Measurements from ENCODE around the gene TSPAN5. TPM values are rescaled to one million over a fixed set of nuclear protein-coding genes. Genes with fewer than 3 reads are reported as not detected.

The TSPAN5 gene
- total and polyA plus RNA-seq, 3 experiments from 2014 or later: 15.9 to 29.7 (median 16.7) TPM

- H3K27me3 ChIP-seq (ENCODE audit: insufficient read depth, low read length, poor library complexity, severe bottlenecking): no peaks in the 10 kb centered on the region
- no peaks in the 10 kb centered on the region for H3K36me3 ChIP-seq (ENCODE audit: insufficient read depth, low read length)
- Mint-ChIP-seq H3K9me3 (no peaks in the 10 kb centered on the region), H3K27me3 (peaks cover 0 to 1% of the 10 kb centered on the region in 2 donors), H3K36me3 (peaks cover 0 to 2% (median 0%) of the 10 kb centered on the region in 3 donors), H3K4me1 (peaks cover 54 to 90% (median 70%) of the 10 kb centered on the region in 3 donors), H3K27ac (peak overlapping the region in 1 of 8 donors; percentile 16), H3K4me3 (no peak overlapping the region)
- H3K27ac ChIP-seq (ENCODE audit: low read depth, low read length): no peak overlapping the region
- POLR2A ChIA-PET: no interaction called here
- H3K4me1 ChIP-seq (ENCODE audit: insufficient read depth, low read length): no peaks in the 10 kb centered on the region
- no peak for DNase-seq
- no peaks in the 10 kb centered on the region for H3K9me3 ChIP-seq (ENCODE audit: low read length)
- H3K4me3 ChIP-seq (ENCODE audit: low read length): no peak overlapping the region
- CTCF ChIA-PET: no interaction called here
Observed at GRCh38 chr4:98614094-98614493, 44.3 kb downstream of the TSPAN5 start.

GRCh38 chr4:98613453-98614075 lies 44.8 kb downstream of the TSPAN5 start:
- ChIA-PET CTCF (no interaction called here), POLR2A (no interaction called here)
- H3K27ac ChIP-seq (ENCODE audit: low read depth, low read length): no peak overlapping the region
- H3K9me3 Mint-ChIP-seq: no peaks in the 10 kb centered on the region
- no peak for DNase-seq
- no peaks in the 10 kb centered on the region for H3K9me3 ChIP-seq (ENCODE audit: low read length)
- no peak overlapping the region for H3K4me3 Mint-ChIP-seq
- H3K4me1 Mint-ChIP-seq: peaks cover 57 to 90% (median 70%) of the 10 kb centered on the region in 3 donors
- peaks cover 0 to 1% of the 10 kb centered on the region in 2 donors for H3K27me3 Mint-ChIP-seq
- H3K4me1 ChIP-seq (ENCODE audit: insufficient read depth, low read length): no peaks in the 10 kb centered on the region
- peak overlapping the region in 2 of 8 donors; percentile 16 to 22 for H3K27ac Mint-ChIP-seq
- no peak overlapping the region for H3K4me3 ChIP-seq (ENCODE audit: low read length)
- no peaks in the 10 kb centered on the region for H3K27me3 ChIP-seq (ENCODE audit: insufficient read depth, low read length, poor library complexity, severe bottlenecking)
- no peaks in the 10 kb centered on the region for H3K36me3 ChIP-seq (ENCODE audit: insufficient read depth, low read length)
- peaks cover 0 to 2% (median 0%) of the 10 kb centered on the region in 3 donors for H3K36me3 Mint-ChIP-seq

DNA sequence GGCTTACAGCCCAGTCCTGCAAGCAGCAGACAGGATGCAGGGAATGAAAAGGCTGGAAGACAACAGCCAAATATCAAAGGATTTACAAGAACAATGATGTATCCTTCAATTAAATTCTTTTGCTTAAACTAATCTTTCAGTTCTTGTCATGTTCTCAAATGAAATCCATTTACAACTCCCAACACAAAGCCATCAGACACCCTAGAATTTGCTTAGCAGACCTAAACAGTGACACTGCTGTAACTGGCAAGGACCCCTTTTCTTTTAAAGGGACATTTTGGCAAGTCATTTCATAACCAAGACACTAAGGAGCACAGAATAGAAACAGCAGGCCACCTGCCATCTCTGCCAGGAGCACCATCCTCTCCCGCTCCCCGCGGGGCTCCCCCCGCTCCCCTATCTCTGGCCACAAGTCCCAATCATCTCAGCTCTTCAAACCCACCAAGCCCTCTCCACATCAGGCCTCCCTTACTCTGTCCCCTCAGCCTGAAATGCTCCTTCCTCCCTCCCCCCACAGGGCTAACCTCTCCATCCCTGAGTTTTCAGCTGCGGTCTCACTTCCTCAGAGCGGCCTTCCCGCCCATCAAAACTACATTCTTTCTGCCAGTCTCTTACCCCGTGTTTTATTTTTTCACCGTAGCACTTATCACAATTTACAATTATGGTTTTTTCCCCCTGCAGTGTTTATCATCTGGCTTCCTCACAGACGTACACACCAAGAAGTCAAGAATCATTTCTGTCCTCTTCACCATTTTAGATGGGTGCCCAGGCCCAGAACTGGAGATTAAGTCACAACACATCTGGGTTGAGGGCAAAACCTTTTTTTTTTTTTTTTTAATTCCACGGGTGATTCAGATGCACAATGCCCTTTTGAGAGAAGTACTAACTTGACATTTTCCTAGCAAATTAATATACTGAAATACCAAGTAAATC lies 45.8 kb downstream of the TSPAN5 start:
- Histone ChIP-seq H3K27ac (ENCODE audit: low read depth, low read length) (no peak overlapping the region), H3K9me3 (ENCODE audit: low read length) (no peaks in the 10 kb centered on the region), H3K36me3 (ENCODE audit: insufficient read depth, low read length) (no peaks in the 10 kb centered on the region), H3K27me3 (ENCODE audit: insufficient read depth, low read length, poor library complexity, severe bottlenecking) (no peaks in the 10 kb centered on the region), H3K4me3 (ENCODE audit: low read length) (no peak overlapping the region), H3K4me1 (ENCODE audit: insufficient read depth, low read length) (no peaks in the 10 kb centered on the region)
- Mint-ChIP-seq H3K4me3 (no peak overlapping the region), H3K9me3 (no peaks in the 10 kb centered on the region), H3K27ac (peak overlapping the region in 6 of 8 donors; percentile 28 to 78 (median 42)), H3K27me3 (peaks cover 0 to 1% of the 10 kb centered on the region in 2 donors), H3K36me3 (peaks cover 0 to 2% (median 0%) of the 10 kb centered on the region in 3 donors), H3K4me1 (peaks cover 55 to 86% (median 71%) of the 10 kb centered on the region in 3 donors)
- ChIA-PET POLR2A (no interaction called here), CTCF (no interaction called here)
- DNase-seq: no peak

GRCh38 chr4:98611677-98612317 lies 46.6 kb downstream of the TSPAN5 start:
- Histone ChIP-seq H3K9me3 (ENCODE audit: low read length) (no peaks in the 10 kb centered on the region), H3K4me1 (ENCODE audit: insufficient read depth, low read length) (no peaks in the 10 kb centered on the region), H3K4me3 (ENCODE audit: low read length) (no peak overlapping the region), H3K27ac (ENCODE audit: low read depth, low read length) (no peak overlapping the region), H3K36me3 (ENCODE audit: insufficient read depth, low read length) (no peaks in the 10 kb centered on the region), H3K27me3 (ENCODE audit: insufficient read depth, low read length, poor library complexity, severe bottlenecking) (no peaks in the 10 kb centered on the region)
- no peaks in the 10 kb centered on the region for H3K9me3 Mint-ChIP-seq
- H3K4me3 Mint-ChIP-seq: peak overlapping the region in 1 of 7 donors; percentile 0
- H3K36me3 Mint-ChIP-seq: peaks cover 0 to 2% (median 0%) of the 10 kb centered on the region in 3 donors
- peak overlapping the region in 3 of 8 donors; percentile 15 to 51 (median 47) for H3K27ac Mint-ChIP-seq
- peaks cover 52 to 80% (median 71%) of the 10 kb centered on the region in 3 donors for H3K4me1 Mint-ChIP-seq
- DNase-seq: no peak
- ChIA-PET CTCF (no interaction called here), POLR2A (no interaction called here)
- H3K27me3 Mint-ChIP-seq: peaks cover 0 to 1% of the 10 kb centered on the region in 2 donors

GRCh38 chr4:98610926-98611676 lies 47.3 kb downstream of the TSPAN5 start:
- no peaks in the 10 kb centered on the region for H3K36me3 ChIP-seq (ENCODE audit: insufficient read depth, low read length)
- H3K27me3 ChIP-seq (ENCODE audit: insufficient read depth, low read length, poor library complexity, severe bottlenecking): no peaks in the 10 kb centered on the region
- Mint-ChIP-seq H3K9me3 (no peaks in the 10 kb centered on the region), H3K27ac (peak overlapping the region in 3 of 8 donors; percentile 15 to 51 (median 29)), H3K36me3 (peaks cover 0 to 2% (median 0%) of the 10 kb centered on the region in 3 donors), H3K4me1 (peaks cover 59 to 83% (median 78%) of the 10 kb centered on the region in 3 donors), H3K4me3 (no peak overlapping the region), H3K27me3 (peaks cover 0 to 1% of the 10 kb centered on the region in 2 donors)
- H3K4me1 ChIP-seq (ENCODE audit: insufficient read depth, low read length): no peaks in the 10 kb centered on the region
- no peak overlapping the region for H3K4me3 ChIP-seq (ENCODE audit: low read length)
- no peak overlapping the region for H3K27ac ChIP-seq (ENCODE audit: low read depth, low read length)
- H3K9me3 ChIP-seq (ENCODE audit: low read length): no peaks in the 10 kb centered on the region
- DNase-seq: no peak
- POLR2A ChIA-PET: no interaction called here
- CTCF ChIA-PET: no interaction called here

DNA sequence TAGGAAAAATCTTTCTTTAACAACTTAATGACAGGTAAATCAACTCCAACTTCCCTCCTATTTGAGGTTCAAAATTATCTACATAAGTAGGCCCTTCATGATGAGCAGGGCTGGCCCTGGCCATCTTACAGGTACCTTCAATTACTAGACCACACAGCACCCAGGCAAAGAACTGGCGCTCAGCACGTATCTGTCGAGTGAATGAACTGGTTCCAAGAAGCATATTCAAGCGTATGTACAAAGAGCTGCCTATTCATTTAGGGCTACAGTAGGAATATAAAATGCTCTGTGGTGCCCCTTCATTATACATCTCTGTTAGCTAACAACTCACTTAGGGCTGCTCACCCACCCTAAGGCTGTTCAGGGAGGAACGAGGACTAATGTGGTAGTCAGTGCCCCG lies 48.0 kb downstream of the TSPAN5 start:
- Mint-ChIP-seq H3K9me3 (no peaks in the 10 kb centered on the region), H3K27ac (peak overlapping the region in 1 of 8 donors; percentile 47), H3K27me3 (peaks cover 0 to 1% of the 10 kb centered on the region in 2 donors), H3K36me3 (no peaks in the 10 kb centered on the region), H3K4me3 (no peak overlapping the region), H3K4me1 (peaks cover 62 to 83% (median 78%) of the 10 kb centered on the region in 3 donors)
- no peak overlapping the region for H3K4me3 ChIP-seq (ENCODE audit: low read length)
- ChIA-PET POLR2A (no interaction called here), CTCF (interaction anchor here (1.3 kb wide), 1 partner anchor 143 kb away, joined by 3 read pairs; no protein-coding TSS in a partner anchor)
- no peaks in the 10 kb centered on the region for H3K27me3 ChIP-seq (ENCODE audit: insufficient read depth, low read length, poor library complexity, severe bottlenecking)
- no peak for DNase-seq
- no peaks in the 10 kb centered on the region for H3K36me3 ChIP-seq (ENCODE audit: insufficient read depth, low read length)
- no peaks in the 10 kb centered on the region for H3K9me3 ChIP-seq (ENCODE audit: low read length)
- no peak overlapping the region for H3K27ac ChIP-seq (ENCODE audit: low read depth, low read length)
- no peaks in the 10 kb centered on the region for H3K4me1 ChIP-seq (ENCODE audit: insufficient read depth, low read length)

DNA sequence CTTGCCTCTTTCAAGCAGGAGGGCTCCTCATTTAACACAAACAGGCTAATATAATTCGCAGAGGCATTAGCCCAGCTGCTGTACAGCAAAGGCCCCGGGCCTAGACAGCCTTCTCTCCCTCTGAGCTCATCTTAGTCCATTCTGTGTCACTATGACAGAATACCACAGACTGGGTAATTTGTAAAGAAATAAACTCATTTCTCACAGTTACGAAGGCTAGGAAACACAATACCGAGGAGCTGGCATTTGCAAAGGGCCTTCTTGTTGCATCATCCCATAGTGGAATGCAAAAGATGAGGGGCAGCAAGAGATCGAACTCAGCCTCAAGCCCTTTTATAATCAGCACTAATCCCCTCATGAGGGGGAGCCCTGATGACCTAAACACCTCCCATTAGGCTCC lies 48.5 kb downstream of the TSPAN5 start:
- Histone ChIP-seq H3K27ac (ENCODE audit: low read depth, low read length) (no peak overlapping the region), H3K4me1 (ENCODE audit: insufficient read depth, low read length) (no peaks in the 10 kb centered on the region), H3K4me3 (ENCODE audit: low read length) (no peak overlapping the region), H3K9me3 (ENCODE audit: low read length) (no peaks in the 10 kb centered on the region), H3K36me3 (ENCODE audit: insufficient read depth, low read length) (no peaks in the 10 kb centered on the region), H3K27me3 (ENCODE audit: insufficient read depth, low read length, poor library complexity, severe bottlenecking) (no peaks in the 10 kb centered on the region)
- Mint-ChIP-seq H3K9me3 (no peaks in the 10 kb centered on the region), H3K4me1 (peaks cover 59 to 82% (median 77%) of the 10 kb centered on the region in 3 donors), H3K27ac (peak overlapping the region in 2 of 8 donors; percentile 11 to 61), H3K27me3 (peaks cover 0 to 1% of the 10 kb centered on the region in 2 donors), H3K4me3 (no peak overlapping the region), H3K36me3 (no peaks in the 10 kb centered on the region)
- ChIA-PET CTCF (interaction anchor here (1.3 kb wide), 1 partner anchor 142 kb away, joined by 3 read pairs; no protein-coding TSS in a partner anchor), POLR2A (no interaction called here)
- DNase-seq: no peak

All from CD8-positive, alpha-beta memory T cell (primary cell).